HCT116 (cell line): ENCODE data around the gene PHF21A.

Experiments used
- CTCF ChIP-seq, 3 experiments: fragments of 200-600 bp in 1 of 3; sonication (generic) in 1 of 3; IDR thresholded peaks in 2 of 3; conservative IDR thresholded peaks in 1 of 3; 2 replicates each; pipeline ENCODE4 v1.5.1; 2012 to 2017; ENCODE audit warnings: low read depth in 2 of 3, low read length in 2 of 3, antibody characterized with exemption in 1 of 3, borderline replicate concordance in 1 of 3, control low read depth in 1 of 3, mild to moderate bottlenecking in 1 of 3, mixed read lengths in 1 of 3, mixed run types in 1 of 3, moderate library complexity in 1 of 3; ENCODE audit not compliant: insufficient read depth in 1 of 3
- EGR1 ChIP-seq: IDR thresholded peaks from 2 replicates; pipeline ENCODE4 v1.6.1; 2012; ENCODE audit warnings: low read depth
- FOSL1 ChIP-seq: IDR thresholded peaks from 2 replicates; pipeline ENCODE4 v1.6.1; 2012; ENCODE audit warnings: low read depth
- POLR2A ChIP-seq: IDR thresholded peaks from 2 replicates; pipeline ENCODE4 v1.7.0; 2011; ENCODE audit warnings: borderline replicate concordance; ENCODE audit not compliant: insufficient read depth, insufficient read length; ENCODE audit errors: extremely low read depth
- RAD21 ChIP-seq: IDR thresholded peaks from 2 replicates; pipeline ENCODE4 v1.6.1; 2012; ENCODE audit warnings: low read depth, mild to moderate bottlenecking
- SP1 ChIP-seq: IDR thresholded peaks from 2 replicates; pipeline ENCODE4 v1.6.1; 2012; ENCODE audit warnings: low read depth
- ZFX ChIP-seq: fragments of 450-650 bp; IDR thresholded peaks from 2 replicates; pipeline ENCODE4 v1.6.1; 2017

- TF ChIP-seq RAD21: no peak
- TF ChIP-seq CTCF (IDR thresholded peaks at IDR 0.05 in 2 of 3, conservative IDR thresholded peaks at IDR 0.05 in 1 of 3; ENCODE audit: borderline replicate concordance in 1 of 3, insufficient read depth in 1 of 3, low read depth in 2 of 3, low read length in 2 of 3): no peak
- no peak for TF ChIP-seq POLR2A
- TF ChIP-seq FOSL1: no peak
- no peak for TF ChIP-seq EGR1
- no peak for TF ChIP-seq SP1
- no peak for TF ChIP-seq ZFX
These were observed 146.4 kb downstream of the PHF21A start for GRCh38 chr11:45974806-45975205.
